Stimulated activated naive CD8-positive, alpha-beta T cell treated with anti-CD3 and anti-CD28 coated beads, Interleukin-15, Interleukin-2, amounts not matched to agents 100 U/mL and 50 U/mL, for 24 hours (primary cell): Measurements from ENCODE around the gene GRM2.

Experiments used
- ATAC-seq: fragments of 150-1000 bp; cut with Tn5 transposase; one replicate; pipeline ENCODE4 v1.10.0; 2021
- DNase-seq: peaks from one replicate; pipeline ENCODE4 v3.0.0; 2021

GRM2 gene

DNA sequence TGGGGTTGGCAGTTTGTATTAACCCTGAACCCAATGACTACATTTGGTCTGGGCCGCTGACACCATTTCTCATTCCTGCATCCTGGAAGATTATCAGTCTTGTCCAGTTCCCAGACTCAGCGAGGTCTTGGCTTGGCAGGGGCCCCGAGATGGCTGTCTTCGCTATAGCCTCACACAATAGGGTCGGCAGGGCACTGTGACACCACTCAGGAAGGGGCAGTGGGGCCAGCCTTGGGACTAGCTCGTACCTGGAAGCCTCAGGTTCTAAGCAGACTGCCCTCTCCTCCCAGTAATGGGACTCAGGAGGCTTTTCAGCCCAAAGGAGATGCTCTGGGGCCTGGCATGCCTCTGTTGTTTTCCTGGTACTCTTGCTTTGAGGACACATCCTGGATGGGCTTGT is 26.7 kb upstream of the GRM2 start:
- no peak for ATAC-seq
- no peak for DNase-seq

- DNase-seq (no peak), ATAC-seq (no peak)
These were observed 26.1 kb upstream of the GRM2 start for GRCh38 chr3:51680663-51681230.

GRCh38 chr3:51681453-51681852 is 25.4 kb upstream of the GRM2 start:
- ATAC-seq (no peak), DNase-seq (peak; percentile 38)

GRCh38 chr3:51682079-51682478 is 24.8 kb upstream of the GRM2 start:
- DNase-seq (peak; percentile 65), ATAC-seq (peak; percentile 71)

GRCh38 chr3:51682526-51682925 is 24.3 kb upstream of the GRM2 start:
- DNase-seq (no peak), ATAC-seq (no peak)

GRCh38 chr3:51683566-51683965 is 23.3 kb upstream of the GRM2 start:
- DNase-seq = no peak
- no peak for ATAC-seq

DNA sequence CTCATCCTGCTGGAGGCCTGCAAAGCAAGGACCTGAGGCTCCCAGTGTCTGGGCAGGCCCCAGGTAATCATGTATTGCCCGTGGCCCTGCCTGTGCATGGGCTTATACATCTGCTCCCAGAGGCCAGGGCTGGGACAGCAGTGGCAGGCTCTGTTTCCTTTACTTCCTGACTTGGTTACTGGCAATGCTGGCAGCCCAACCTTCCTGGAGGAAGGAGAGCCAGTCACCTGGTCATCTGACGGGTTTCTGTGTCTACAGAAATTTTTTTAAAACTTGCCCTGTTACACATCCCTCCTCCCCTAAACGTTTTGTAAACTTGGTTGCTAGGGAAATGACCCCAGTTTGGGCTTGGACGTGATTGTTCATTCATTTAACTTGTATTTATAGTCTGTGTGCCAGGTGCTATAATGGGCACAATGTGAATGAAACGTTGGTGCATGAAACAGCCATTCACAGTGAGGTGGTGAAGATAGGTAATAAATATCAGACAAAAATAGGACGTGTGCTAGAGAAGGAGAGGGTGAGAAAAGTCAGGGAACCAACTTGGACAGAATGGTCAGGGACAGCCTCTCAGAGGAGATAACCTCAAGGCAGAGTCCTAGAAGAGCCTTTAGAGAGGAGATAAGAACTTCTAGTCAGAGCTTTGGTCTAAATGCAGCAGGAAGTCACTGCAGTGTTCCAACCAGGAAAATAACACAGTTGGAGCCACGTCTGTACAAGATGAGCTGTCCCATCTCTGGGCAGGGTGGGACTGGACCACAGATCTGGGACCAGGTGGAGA is 21.7 kb upstream of the GRM2 start:
- no peak for ATAC-seq
- no peak for DNase-seq

DNA sequence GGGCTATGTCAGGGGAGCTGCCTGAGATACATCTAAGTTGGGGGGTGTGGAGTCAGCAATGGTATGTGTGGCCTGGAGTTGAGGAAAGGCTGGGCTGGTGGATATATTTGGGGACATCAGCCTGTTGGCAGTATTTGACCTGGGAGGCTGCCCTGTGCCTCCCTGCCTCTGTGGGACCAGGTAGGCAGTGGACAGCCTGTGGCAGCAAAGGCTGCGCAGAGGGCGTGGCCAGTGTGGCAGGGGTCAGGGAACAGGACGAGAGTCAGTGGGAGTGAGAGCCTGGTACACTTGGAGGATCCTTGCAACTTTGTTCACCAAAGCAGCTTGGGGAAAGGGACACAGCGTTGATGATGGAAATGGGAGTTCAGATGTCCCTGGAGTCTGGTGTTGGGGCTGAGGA is 20.8 kb upstream of the GRM2 start:
- ATAC-seq = no peak
- DNase-seq = no peak

GRCh38 chr3:51686512-51687215 is 20.2 kb upstream of the GRM2 start:
- peak; percentile 85 for DNase-seq
- ATAC-seq = peak; percentile 88

GRCh38 chr3:51687431-51688205 is 19.2 kb upstream of the GRM2 start:
- no peak for DNase-seq
- no peak for ATAC-seq

DNA sequence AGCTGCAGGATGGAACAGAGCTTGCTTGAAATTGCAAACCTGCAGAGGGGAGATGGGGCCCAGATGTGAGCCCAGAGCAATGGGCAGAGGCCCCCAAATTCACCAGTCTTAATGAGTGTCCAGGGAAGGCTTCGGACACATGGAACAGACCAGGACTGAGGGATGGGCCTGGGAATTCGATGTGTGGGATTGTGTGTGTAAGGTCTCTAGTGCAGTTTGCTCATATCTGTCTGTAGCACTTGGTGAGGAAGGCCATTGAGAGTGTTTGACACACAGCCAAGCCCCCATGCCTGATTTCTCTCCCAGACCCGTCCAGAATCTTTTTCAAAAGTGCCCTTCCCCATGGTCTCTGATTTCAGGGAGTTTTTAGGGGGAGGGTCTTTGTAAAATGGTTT is 18.7 kb upstream of the GRM2 start:
- DNase-seq (no peak), ATAC-seq (no peak)

DNA sequence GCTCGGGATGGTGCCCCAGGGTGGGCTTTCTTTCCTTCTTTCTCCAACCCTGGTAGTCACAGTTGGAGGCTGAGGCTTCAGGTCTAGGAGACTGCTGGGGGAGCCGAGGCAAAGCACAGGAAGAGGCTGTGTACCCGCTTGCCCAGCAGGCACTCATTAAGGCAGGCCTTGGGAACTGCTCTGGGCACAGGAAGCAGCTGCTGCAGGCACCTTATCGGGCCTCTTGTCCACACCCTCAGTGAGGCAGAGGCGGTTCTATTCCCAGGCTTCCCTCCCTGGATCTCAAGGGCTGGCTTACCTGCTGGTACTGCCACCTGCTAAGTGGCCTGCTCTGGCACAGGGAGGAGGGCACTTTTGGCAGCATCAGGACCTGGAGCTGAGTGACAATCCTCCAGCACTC is 15.8 kb upstream of the GRM2 start:
- ATAC-seq (no peak), DNase-seq (no peak)

GRCh38 chr3:51691949-51692348 is 14.9 kb upstream of the GRM2 start:
- ATAC-seq (no peak), DNase-seq (no peak)

- ATAC-seq = no peak
- no peak for DNase-seq
These were observed 13.9 kb upstream of the GRM2 start for GRCh38 chr3:51692980-51693395.

- ATAC-seq (no peak), DNase-seq (no peak)
These were observed 9.9 kb upstream of the GRM2 start for GRCh38 chr3:51696954-51697353.

DNA sequence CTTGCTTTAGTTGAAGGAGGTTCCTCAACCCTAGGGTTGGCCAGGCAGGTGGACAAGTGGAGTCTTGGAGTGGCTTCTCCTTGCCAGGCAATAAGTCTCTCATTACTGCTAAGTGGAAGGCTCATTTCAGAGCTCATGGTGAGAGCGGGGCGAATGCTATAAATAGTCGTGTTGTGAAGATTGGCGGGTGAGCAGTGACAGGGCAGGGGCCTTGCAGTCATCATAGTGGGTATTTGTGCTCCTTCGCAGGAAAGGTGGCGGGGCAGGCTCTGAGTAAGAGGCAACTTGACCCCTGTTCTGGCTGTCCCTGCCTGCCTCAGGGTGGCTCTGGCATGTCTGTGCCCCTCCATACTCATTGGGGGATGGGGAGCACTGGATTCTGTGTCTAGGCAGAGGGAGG is 8.7 kb upstream of the GRM2 start:
- no peak for ATAC-seq
- no peak for DNase-seq

- ATAC-seq (no peak), DNase-seq (no peak)
These were observed 6.5 kb upstream of the GRM2 start for GRCh38 chr3:51700403-51700802.

GRCh38 chr3:51702156-51702555 is 4.7 kb upstream of the GRM2 start:
- no peak for ATAC-seq
- DNase-seq = no peak

- no peak for DNase-seq
- no peak for ATAC-seq
These were observed 3.7 kb upstream of the GRM2 start for GRCh38 chr3:51703068-51703760.

DNA sequence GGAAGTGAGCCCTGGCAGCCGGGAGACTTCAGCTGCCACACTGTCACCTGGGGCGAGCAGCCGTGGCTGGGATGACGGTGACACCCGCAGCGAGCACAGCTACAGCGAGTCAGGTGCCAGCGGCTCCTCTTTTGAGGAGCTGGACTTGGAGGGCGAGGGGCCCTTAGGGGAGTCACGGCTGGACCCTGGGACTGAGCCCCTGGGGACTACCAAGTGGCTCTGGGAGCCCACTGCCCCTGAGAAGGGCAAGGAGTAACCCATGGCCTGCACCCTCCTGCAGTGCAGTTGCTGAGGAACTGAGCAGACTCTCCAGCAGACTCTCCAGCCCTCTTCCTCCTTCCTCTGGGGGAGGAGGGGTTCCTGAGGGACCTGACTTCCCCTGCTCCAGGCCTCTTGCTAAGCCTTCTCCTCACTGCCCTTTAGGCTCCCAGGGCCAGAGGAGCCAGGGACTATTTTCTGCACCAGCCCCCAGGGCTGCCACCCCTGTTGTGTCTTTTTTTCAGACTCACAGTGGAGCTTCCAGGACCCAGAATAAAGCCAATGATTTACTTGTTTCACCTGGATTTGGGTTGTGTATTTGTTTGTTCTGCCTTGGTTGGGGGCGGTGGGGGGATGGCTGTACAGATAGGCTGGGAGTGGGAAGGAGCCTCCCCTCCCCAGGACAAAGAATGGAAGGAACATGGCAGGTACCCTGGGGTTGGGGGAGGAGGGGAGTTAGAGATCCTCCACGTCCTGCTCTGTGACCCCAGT is 2.9 kb upstream of the GRM2 start:
- no peak for ATAC-seq
- DNase-seq = no peak

GRCh38 chr3:51704511-51704950 is 2.3 kb upstream of the GRM2 start:
- ATAC-seq = no peak
- no peak for DNase-seq
